Astrocyte (in vitro differentiated cells and primary cell): Measurements from ENCODE around the gene CPA1. TPM values are rescaled to one million over a fixed set of nuclear protein-coding genes. Genes with fewer than 3 reads are reported as not detected.

Experiments used
- DNase-seq: peaks from one replicate; pipeline ENCODE4 v3.0.0-alpha.2; 2010; ENCODE audit warnings: low read depth
- FAIRE-seq: peaks from 2 replicates; lab custom pipeline; 2011; peaks lifted over from hg19 to GRCh38; lab: Jason Lieb, UNC
- H2AFZ ChIP-seq: 2 replicates; pipeline ENCODE4 v1.6.0; 2012; ENCODE audit warnings: low read depth, low read length, inconsistent platforms
- H3K27ac ChIP-seq: 2 replicates; pipeline ENCODE4 v1.5.1; 2011; ENCODE audit warnings: low read depth, low read length, inconsistent platforms
- H3K27me3 ChIP-seq: 2 replicates; pipeline ENCODE4 v1.6.0; 2011; ENCODE audit warnings: low read length, inconsistent platforms; ENCODE audit not compliant: insufficient read depth
- H3K36me3 ChIP-seq: 2 replicates; pipeline ENCODE4 v1.5.1; 2011; ENCODE audit warnings: low read length, inconsistent platforms; ENCODE audit not compliant: insufficient read depth
- H3K4me1 ChIP-seq: 2 replicates; pipeline ENCODE4 v1.5.1; 2011; ENCODE audit warnings: low read length, inconsistent platforms; ENCODE audit not compliant: insufficient read depth
- H3K4me2 ChIP-seq: 2 replicates; pipeline ENCODE4 v1.6.0; 2012; ENCODE audit warnings: low read length, inconsistent platforms
- H3K4me3 ChIP-seq: 2 replicates; pipeline ENCODE4 v1.5.1; 2011; ENCODE audit warnings: low read depth, mild to moderate bottlenecking, low read length, inconsistent platforms; ENCODE audit not compliant: insufficient read depth
- H3K79me2 ChIP-seq: 2 replicates; pipeline ENCODE4 v1.6.0; 2012; ENCODE audit warnings: mild to moderate bottlenecking, low read length, inconsistent platforms; ENCODE audit not compliant: insufficient read depth
- H3K9ac ChIP-seq: 2 replicates; pipeline ENCODE4 v1.6.0; 2012; ENCODE audit warnings: mild to moderate bottlenecking, low read length, inconsistent platforms
- H3K9me3 ChIP-seq: 2 replicates; pipeline ENCODE4 v1.5.1; 2012; ENCODE audit warnings: low read depth, mild to moderate bottlenecking, low read length, inconsistent platforms; ENCODE audit not compliant: insufficient read depth
- H4K20me1 ChIP-seq: 2 replicates; pipeline ENCODE4 v1.6.0; 2012; ENCODE audit warnings: low read length, inconsistent platforms; ENCODE audit not compliant: insufficient read depth
- H3K27ac Mint-ChIP-seq: one replicate; pipeline ENCODE4 v1.8.0; 2021; ENCODE audit warnings: mild to moderate bottlenecking, mixed read lengths; ENCODE audit not compliant: unreplicated experiment
- H3K27me3 Mint-ChIP-seq: one replicate; pipeline ENCODE4 v1.8.0; 2021; ENCODE audit warnings: low read depth, mixed read lengths; ENCODE audit not compliant: unreplicated experiment
- H3K36me3 Mint-ChIP-seq: one replicate; pipeline ENCODE4 v1.8.0; 2021; ENCODE audit warnings: low read depth, mixed read lengths; ENCODE audit not compliant: unreplicated experiment
- H3K4me1 Mint-ChIP-seq: one replicate; pipeline ENCODE4 v1.8.0; 2021; ENCODE audit warnings: low read depth, mixed read lengths; ENCODE audit not compliant: unreplicated experiment
- H3K4me3 Mint-ChIP-seq: one replicate; pipeline ENCODE4 v1.8.0; 2021; ENCODE audit warnings: mild to moderate bottlenecking, moderate library complexity, mixed read lengths; ENCODE audit not compliant: unreplicated experiment
- H3K9me3 Mint-ChIP-seq: one replicate; pipeline ENCODE4 v1.8.0; 2021; ENCODE audit warnings: mild to moderate bottlenecking, mixed read lengths; ENCODE audit not compliant: unreplicated experiment
- EZH2 ChIP-seq: IDR thresholded peaks from 2 replicates; pipeline ENCODE4 v1.6.1; 2012; ENCODE audit warnings: mild to moderate bottlenecking, low read length, inconsistent platforms; ENCODE audit not compliant: insufficient read depth
- total RNA-seq: library from RNA; stranded (reverse); gene quantifications from 2 replicates; pipeline ENCODE4 v1.2.1, GENCODE V29; 2021
- TF ChIP-seq, protein P1 (sequence below): IDR thresholded peaks from 2 replicates; pipeline ENCODE4 v1.5.1; 2011; ENCODE audit warnings: low read depth, mild to moderate bottlenecking, inconsistent platforms, low read length, moderate library complexity; ENCODE audit not compliant: insufficient read depth

CPA1 gene
- total RNA-seq, 1 donor from 2014 or later = not detected

GRCh38 chr7:130333832-130334231, 46.5 kb upstream of the CPA1 start:
- no peaks in the 10 kb centered on the region for H3K79me2 ChIP-seq
- Mint-ChIP-seq H3K27ac (no peak overlapping the region), H3K4me3 (no peak overlapping the region), H3K9me3 (no peaks in the 10 kb centered on the region), H3K4me1 (no peaks in the 10 kb centered on the region), H3K36me3 (no peaks in the 10 kb centered on the region), H3K27me3 (peaks cover 2% of the 10 kb centered on the region)
- H3K9ac ChIP-seq = no peak overlapping the region
- no peaks in the 10 kb centered on the region for H3K9me3 ChIP-seq
- H3K4me1 ChIP-seq = no peaks in the 10 kb centered on the region
- DNase-seq (no peak), FAIRE-seq (no peak)
- H2AFZ ChIP-seq = no peak overlapping the region
- no peak overlapping the region for H3K4me3 ChIP-seq
- H3K36me3 ChIP-seq = no peaks in the 10 kb centered on the region
- TF ChIP-seq, protein P1, sequence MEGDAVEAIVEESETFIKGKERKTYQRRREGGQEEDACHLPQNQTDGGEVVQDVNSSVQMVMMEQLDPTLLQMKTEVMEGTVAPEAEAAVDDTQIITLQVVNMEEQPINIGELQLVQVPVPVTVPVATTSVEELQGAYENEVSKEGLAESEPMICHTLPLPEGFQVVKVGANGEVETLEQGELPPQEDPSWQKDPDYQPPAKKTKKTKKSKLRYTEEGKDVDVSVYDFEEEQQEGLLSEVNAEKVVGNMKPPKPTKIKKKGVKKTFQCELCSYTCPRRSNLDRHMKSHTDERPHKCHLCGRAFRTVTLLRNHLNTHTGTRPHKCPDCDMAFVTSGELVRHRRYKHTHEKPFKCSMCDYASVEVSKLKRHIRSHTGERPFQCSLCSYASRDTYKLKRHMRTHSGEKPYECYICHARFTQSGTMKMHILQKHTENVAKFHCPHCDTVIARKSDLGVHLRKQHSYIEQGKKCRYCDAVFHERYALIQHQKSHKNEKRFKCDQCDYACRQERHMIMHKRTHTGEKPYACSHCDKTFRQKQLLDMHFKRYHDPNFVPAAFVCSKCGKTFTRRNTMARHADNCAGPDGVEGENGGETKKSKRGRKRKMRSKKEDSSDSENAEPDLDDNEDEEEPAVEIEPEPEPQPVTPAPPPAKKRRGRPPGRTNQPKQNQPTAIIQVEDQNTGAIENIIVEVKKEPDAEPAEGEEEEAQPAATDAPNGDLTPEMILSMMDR = no peak
- no peak for TF ChIP-seq EZH2
- H3K4me2 ChIP-seq = no peak overlapping the region
- H4K20me1 ChIP-seq = no peaks in the 10 kb centered on the region
- no peaks in the 10 kb centered on the region for H3K27me3 ChIP-seq
- H3K27ac ChIP-seq = no peak overlapping the region

DNA sequence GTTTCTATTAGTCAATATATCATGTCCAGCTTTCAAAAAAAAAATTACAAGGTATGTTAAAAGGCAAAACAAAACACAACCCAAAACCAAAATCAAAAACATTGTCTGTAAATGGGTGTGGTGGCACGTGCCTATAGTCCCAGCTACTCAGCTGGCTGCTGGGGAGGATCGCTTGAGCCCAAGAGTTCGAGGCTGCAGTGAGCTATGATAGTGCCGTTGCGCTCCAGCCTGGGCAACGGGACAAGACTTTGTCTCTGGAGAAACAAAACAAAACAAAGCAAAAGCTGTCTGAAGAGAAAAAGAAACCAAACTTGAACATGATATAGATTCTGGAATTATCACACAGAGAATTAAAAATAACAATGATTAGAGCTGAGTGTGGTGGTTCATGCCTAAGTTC, 46.0 kb upstream of the CPA1 start:
- H4K20me1 ChIP-seq = no peaks in the 10 kb centered on the region
- Mint-ChIP-seq H3K27ac (no peak overlapping the region), H3K36me3 (no peaks in the 10 kb centered on the region), H3K27me3 (peaks cover 2% of the 10 kb centered on the region), H3K4me1 (no peaks in the 10 kb centered on the region), H3K9me3 (no peaks in the 10 kb centered on the region), H3K4me3 (no peak overlapping the region)
- H3K9ac ChIP-seq = no peak overlapping the region
- FAIRE-seq (no peak), DNase-seq (no peak)
- no peak overlapping the region for H3K27ac ChIP-seq
- no peaks in the 10 kb centered on the region for H3K79me2 ChIP-seq
- H3K9me3 ChIP-seq = no peaks in the 10 kb centered on the region
- H3K4me1 ChIP-seq = no peaks in the 10 kb centered on the region
- H3K4me3 ChIP-seq = no peak overlapping the region
- H3K27me3 ChIP-seq = no peaks in the 10 kb centered on the region
- H3K36me3 ChIP-seq = no peaks in the 10 kb centered on the region
- H2AFZ ChIP-seq = no peak overlapping the region
- TF ChIP-seq, protein P1 = no peak
- no peak for TF ChIP-seq EZH2
- no peak overlapping the region for H3K4me2 ChIP-seq

DNA sequence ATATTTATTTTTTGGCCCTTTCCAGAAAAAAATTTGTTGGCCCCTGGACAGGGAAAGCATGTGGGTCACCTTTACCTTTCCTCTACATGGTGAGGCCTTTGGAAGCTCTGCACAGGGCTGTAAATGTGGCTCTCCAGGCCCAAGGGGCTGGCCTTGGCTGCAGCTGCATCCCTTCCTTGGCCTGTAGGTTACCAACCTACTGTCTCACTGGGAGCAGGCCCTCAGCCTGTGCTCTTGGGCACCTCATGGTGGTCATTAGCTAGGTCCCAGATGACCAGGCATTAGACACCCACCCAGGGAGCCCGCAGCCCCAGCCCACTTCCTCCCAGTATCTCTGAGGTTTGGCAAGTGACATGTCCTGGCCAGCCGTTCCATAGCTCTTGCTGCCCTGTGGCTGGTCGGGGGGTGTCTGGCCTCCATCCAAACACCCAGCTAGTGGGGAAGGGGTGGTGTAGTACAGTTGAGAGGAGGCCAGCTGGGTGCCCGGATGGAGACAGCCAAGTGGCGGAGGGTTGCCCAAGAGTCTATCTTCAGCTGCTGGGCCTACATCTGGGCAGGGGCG, 42.8 kb upstream of the CPA1 start:
- no peaks in the 10 kb centered on the region for H4K20me1 ChIP-seq
- no peak overlapping the region for H2AFZ ChIP-seq
- no peaks in the 10 kb centered on the region for H3K4me1 Mint-ChIP-seq
- no peak for TF ChIP-seq EZH2
- TF ChIP-seq, protein P1 = no peak
- no peaks in the 10 kb centered on the region for H3K36me3 ChIP-seq
- H3K27ac ChIP-seq = no peak overlapping the region
- DNase-seq = no peak
- no peaks in the 10 kb centered on the region for H3K36me3 Mint-ChIP-seq
- H3K27me3 ChIP-seq = no peaks in the 10 kb centered on the region
- H3K79me2 ChIP-seq = no peaks in the 10 kb centered on the region
- H3K4me3 ChIP-seq = no peak overlapping the region
- H3K27ac Mint-ChIP-seq = no peak overlapping the region
- FAIRE-seq = no peak
- no peak overlapping the region for H3K9ac ChIP-seq
- no peaks in the 10 kb centered on the region for H3K4me1 ChIP-seq
- no peaks in the 10 kb centered on the region for H3K9me3 Mint-ChIP-seq
- H3K4me2 ChIP-seq = no peak overlapping the region
- H3K27me3 Mint-ChIP-seq = no peaks in the 10 kb centered on the region
- no peaks in the 10 kb centered on the region for H3K9me3 ChIP-seq
- H3K4me3 Mint-ChIP-seq = no peak overlapping the region
